Chondrocyte (in vitro differentiated cells): ENCODE data around the gene STAG2. TPM values are rescaled to one million over a fixed set of nuclear protein-coding genes. Genes with fewer than 3 reads are reported as not detected.

ENCODE experiments used
- DNase-seq: peaks from one replicate; pipeline ENCODE4 v3.0.0; 2021; ENCODE audit warnings: mixed read lengths, low spot score
- H3K27ac Mint-ChIP-seq: one replicate; pipeline ENCODE4 v1.8.0; 2021; ENCODE audit warnings: mild to moderate bottlenecking, moderate library complexity, mixed read lengths; ENCODE audit not compliant: unreplicated experiment
- H3K27me3 Mint-ChIP-seq: 2 replicates; pipeline ENCODE4 v1.8.0; 2021; ENCODE audit warnings: low read depth, mixed read lengths
- H3K36me3 Mint-ChIP-seq: 2 replicates; pipeline ENCODE4 v1.8.0; 2021; ENCODE audit warnings: low read depth, mixed read lengths
- H3K4me1 Mint-ChIP-seq: 2 replicates; pipeline ENCODE4 v1.8.0; 2021; ENCODE audit warnings: low read depth, mild to moderate bottlenecking, mixed read lengths
- H3K4me3 Mint-ChIP-seq: one replicate; pipeline ENCODE4 v1.8.0; 2021; ENCODE audit warnings: mild to moderate bottlenecking, moderate library complexity, mixed read lengths; ENCODE audit not compliant: unreplicated experiment
- H3K9me3 Mint-ChIP-seq: 2 replicates; pipeline ENCODE4 v1.8.0; 2021; ENCODE audit warnings: low read depth, mixed read lengths
- CTCF ChIP-seq: fragments of 200-600 bp; sonication (generic); IDR thresholded peaks from 2 replicates; pipeline ENCODE4 v1.5.0; 2021; ENCODE audit warnings: antibody characterized with exemption, mild to moderate bottlenecking, moderate library complexity
- total RNA-seq: library from RNA; stranded (reverse); gene quantifications from 3 replicates; pipeline ENCODE4 v1.2.1, GENCODE V29; 2021

The STAG2 gene
- total RNA-seq, 1 donor from 2014 or later = 39.4 TPM

GRCh38 chrX:123993904-123994635 is 32.6 kb downstream of the STAG2 start:
- H3K9me3 Mint-ChIP-seq = peaks cover 6% of the 10 kb centered on the region
- no peak for TF ChIP-seq CTCF
- no peaks in the 10 kb centered on the region for H3K27me3 Mint-ChIP-seq
- DNase-seq = no peak
- H3K4me1 Mint-ChIP-seq = peaks cover 17% of the 10 kb centered on the region
- H3K36me3 Mint-ChIP-seq = peaks cover 2% of the 10 kb centered on the region
- H3K4me3 Mint-ChIP-seq = no peak overlapping the region
- no peak overlapping the region for H3K27ac Mint-ChIP-seq

GRCh38 chrX:123994730-123995129 is 33.2 kb downstream of the STAG2 start:
- Mint-ChIP-seq H3K27ac (no peak overlapping the region), H3K4me1 (peaks cover 14% of the 10 kb centered on the region), H3K4me3 (no peak overlapping the region), H3K9me3 (peaks cover 6% of the 10 kb centered on the region), H3K27me3 (no peaks in the 10 kb centered on the region), H3K36me3 (peaks cover 2% of the 10 kb centered on the region)
- no peak for TF ChIP-seq CTCF
- no peak for DNase-seq

GRCh38 chrX:124001581-124001980 is 40.1 kb downstream of the STAG2 start:
- no peaks in the 10 kb centered on the region for H3K27me3 Mint-ChIP-seq
- H3K4me3 Mint-ChIP-seq = no peak overlapping the region
- peaks cover 3% of the 10 kb centered on the region for H3K4me1 Mint-ChIP-seq
- H3K36me3 Mint-ChIP-seq = no peaks in the 10 kb centered on the region
- TF ChIP-seq CTCF = no peak
- H3K27ac Mint-ChIP-seq = no peak overlapping the region
- no peak for DNase-seq
- peaks cover 7% of the 10 kb centered on the region for H3K9me3 Mint-ChIP-seq

GRCh38 chrX:124005228-124005627 is 43.7 kb downstream of the STAG2 start:
- peaks cover 4% of the 10 kb centered on the region for H3K9me3 Mint-ChIP-seq
- no peaks in the 10 kb centered on the region for H3K27me3 Mint-ChIP-seq
- peaks cover 5% of the 10 kb centered on the region for H3K4me1 Mint-ChIP-seq
- no peak for TF ChIP-seq CTCF
- no peak for DNase-seq
- no peak overlapping the region for H3K4me3 Mint-ChIP-seq
- H3K27ac Mint-ChIP-seq = no peak overlapping the region
- H3K36me3 Mint-ChIP-seq = no peaks in the 10 kb centered on the region

GRCh38 chrX:124010157-124010556 is 48.7 kb downstream of the STAG2 start:
- H3K27ac Mint-ChIP-seq = no peak overlapping the region
- H3K36me3 Mint-ChIP-seq = no peaks in the 10 kb centered on the region
- H3K4me1 Mint-ChIP-seq = peaks cover 15% of the 10 kb centered on the region
- no peak overlapping the region for H3K4me3 Mint-ChIP-seq
- no peak for DNase-seq
- no peak for TF ChIP-seq CTCF
- no peaks in the 10 kb centered on the region for H3K27me3 Mint-ChIP-seq
- H3K9me3 Mint-ChIP-seq = peaks cover 4% of the 10 kb centered on the region
